ENCODE results near the gene POLD1.
"Not testable (repeated sequence)": the region's sequence is repeated elsewhere in the genome, so short reads cannot be mapped to it uniquely, and the experiment has no call there.

POLD1 gene

GRCh38 chr19:50383852-50384684 lies at the start of gene POLD1:
Gene POLD1 (plus strand): TSS chr19:50384347. CDS start chr19:50398852, 14,505 bp downstream.
- TF ChIP-seq CTCF (conservative IDR thresholded peaks at IDR 0.05; ENCODE audit: low read depth): no peak
- H3K27ac ChIP-seq: peak within 1 kb of the TSS; percentile 83
- peak; percentile 98 for DNase-seq (ENCODE audit: low spot score)
- CTCF ChIA-PET: interaction anchor here (1.0 kb wide), 1 partner anchor 15 kb away, joined by 3 read pairs; no protein-coding TSS in a partner anchor
- POLR2A ChIA-PET (ENCODE audit: low non-redundant PET): no interaction called here

GRCh38 chr19:50334741-50335421 lies 49.3 kb upstream of the POLD1 start:
- ChIA-PET CTCF (interaction anchor here (0.5 kb wide), 1 partner anchor 71 kb away, joined by 3 read pairs; no protein-coding TSS in a partner anchor), POLR2A (ENCODE audit: low non-redundant PET) (no interaction called here)
- no peak for TF ChIP-seq CTCF (conservative IDR thresholded peaks at IDR 0.05; ENCODE audit: low read depth)
- no peak for DNase-seq (ENCODE audit: low spot score)
- H3K27ac ChIP-seq: no peak overlapping the region

- POLR2A ChIA-PET (ENCODE audit: low non-redundant PET); CTCF ChIA-PET: not testable (repeated sequence)
These were observed 47.1 kb upstream of the POLD1 start for GRCh38 chr19:50337031-50337430.

GRCh38 chr19:50340331-50340730 lies 43.8 kb upstream of the POLD1 start:
- no peak for DNase-seq (ENCODE audit: low spot score)
- ChIA-PET POLR2A (ENCODE audit: low non-redundant PET) (no interaction called here), CTCF (interaction anchor here (1.1 kb wide), 1 partner anchor 9 kb away, joined by 3 read pairs; no protein-coding TSS in a partner anchor)
- H3K27ac ChIP-seq: no peak overlapping the region
- no peak for TF ChIP-seq CTCF (conservative IDR thresholded peaks at IDR 0.05; ENCODE audit: low read depth)

More at GRCh38 chr19:50337031-50337430, 47.1 kb upstream of the POLD1 start:
- H3K27ac ChIP-seq; DNase-seq (ENCODE audit: low spot score): not testable (repeated sequence)

- no peak for DNase-seq (ENCODE audit: low spot score)
- POLR2A ChIA-PET (ENCODE audit: low non-redundant PET): no interaction called here
- no peak overlapping the region for H3K27ac ChIP-seq
- CTCF ChIA-PET: no interaction called here
- no peak for TF ChIP-seq CTCF (conservative IDR thresholded peaks at IDR 0.05; ENCODE audit: low read depth)
These were observed 43.0 kb upstream of the POLD1 start for GRCh38 chr19:50341091-50341564.

- DNase-seq (ENCODE audit: low spot score): no peak
- POLR2A ChIA-PET (ENCODE audit: low non-redundant PET): no interaction called here
- CTCF ChIA-PET: no interaction called here
- TF ChIP-seq CTCF (conservative IDR thresholded peaks at IDR 0.05; ENCODE audit: low read depth): no peak
- no peak overlapping the region for H3K27ac ChIP-seq
These were observed 39.4 kb upstream of the POLD1 start for GRCh38 chr19:50344661-50345318.

- DNase-seq (ENCODE audit: low spot score); POLR2A ChIA-PET (ENCODE audit: low non-redundant PET); H3K27ac ChIP-seq: not testable (repeated sequence)
- CTCF ChIA-PET: interaction anchor here (0.6 kb wide), 1 partner anchor 184 kb away, joined by 3 read pairs; no protein-coding TSS in a partner anchor
These were observed 37.0 kb upstream of the POLD1 start for GRCh38 chr19:50347089-50347581.
